OCI-LY7 (cell line): ENCODE data around the gene CPSF3.
"Not testable (repeated sequence)": the region's sequence is repeated elsewhere in the genome, so short reads cannot be mapped to it uniquely, and the experiment has no call there.

Source experiments
- EZH2phosphoT487 ChIP-seq: fragments of 200-600 bp; sonication (generic); IDR thresholded peaks from 2 replicates; pipeline ENCODE4 v1.6.1; 2018; ENCODE audit warnings: low read depth, borderline replicate concordance, mild to moderate bottlenecking, mixed run types, antibody characterized with exemption, low read length, moderate library complexity, mixed read lengths
- TF ChIP-seq, protein P1 (sequence below): fragments of 200-600 bp; sonication (generic); conservative IDR thresholded peaks from 2 replicates; pipeline ENCODE4 v1.5.1; 2014; ENCODE audit warnings: mild to moderate bottlenecking, antibody characterized with exemption, low read length, moderate library complexity, mixed read lengths

GRCh38 chr2:9398251-9398650 lies 25.2 kb upstream of the CPSF3 start:
- TF ChIP-seq, protein P1, sequence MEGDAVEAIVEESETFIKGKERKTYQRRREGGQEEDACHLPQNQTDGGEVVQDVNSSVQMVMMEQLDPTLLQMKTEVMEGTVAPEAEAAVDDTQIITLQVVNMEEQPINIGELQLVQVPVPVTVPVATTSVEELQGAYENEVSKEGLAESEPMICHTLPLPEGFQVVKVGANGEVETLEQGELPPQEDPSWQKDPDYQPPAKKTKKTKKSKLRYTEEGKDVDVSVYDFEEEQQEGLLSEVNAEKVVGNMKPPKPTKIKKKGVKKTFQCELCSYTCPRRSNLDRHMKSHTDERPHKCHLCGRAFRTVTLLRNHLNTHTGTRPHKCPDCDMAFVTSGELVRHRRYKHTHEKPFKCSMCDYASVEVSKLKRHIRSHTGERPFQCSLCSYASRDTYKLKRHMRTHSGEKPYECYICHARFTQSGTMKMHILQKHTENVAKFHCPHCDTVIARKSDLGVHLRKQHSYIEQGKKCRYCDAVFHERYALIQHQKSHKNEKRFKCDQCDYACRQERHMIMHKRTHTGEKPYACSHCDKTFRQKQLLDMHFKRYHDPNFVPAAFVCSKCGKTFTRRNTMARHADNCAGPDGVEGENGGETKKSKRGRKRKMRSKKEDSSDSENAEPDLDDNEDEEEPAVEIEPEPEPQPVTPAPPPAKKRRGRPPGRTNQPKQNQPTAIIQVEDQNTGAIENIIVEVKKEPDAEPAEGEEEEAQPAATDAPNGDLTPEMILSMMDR = not testable (repeated sequence)
- TF ChIP-seq EZH2phosphoT487 = not testable (repeated sequence)
